ENCODE data around the gene CIAO1.

GRCh38 chr2:96287273-96287856 lies 21.3 kb downstream of the CIAO1 start:
- TF ChIP-seq CTCF (IDR thresholded peaks at IDR 0.05): no peak
- no peak for TF ChIP-seq POLR2A (IDR thresholded peaks at IDR 0.05)

Data from testis (tissue), 2 donors.